Fibroblast of lung (primary cell): ENCODE measurements around the gene PDE3B. TPM values are rescaled to one million over a fixed set of nuclear protein-coding genes. Genes with fewer than 3 reads are reported as not detected.

Experiments used
- DNase-seq, 2 donors: peaks; one replicate each; pipeline versions ENCODE4 v3.0.0 to v3.0.0-alpha.2; 2010; ENCODE audit warnings: low read depth in 2 of 2
- H2AFZ ChIP-seq: 2 replicates; pipeline ENCODE4 v1.5.1; 2012; ENCODE audit warnings: low read length, control low read depth, inconsistent platforms
- H3K27ac ChIP-seq: 2 replicates; pipeline ENCODE4 v1.5.1; 2011; ENCODE audit warnings: low read length, control low read depth; ENCODE audit not compliant: insufficient read depth
- H3K27me3 ChIP-seq: 2 replicates; pipeline ENCODE4 v1.5.1; 2011; ENCODE audit warnings: mild to moderate bottlenecking, low read length; ENCODE audit not compliant: control insufficient read depth, insufficient read depth
- H3K36me3 ChIP-seq: 2 replicates; pipeline ENCODE4 v1.5.1; 2011; ENCODE audit warnings: low read length; ENCODE audit not compliant: control insufficient read depth, insufficient read depth
- H3K4me1 ChIP-seq: 2 replicates; pipeline ENCODE4 v1.5.1; 2011; ENCODE audit warnings: low read length; ENCODE audit not compliant: control insufficient read depth, insufficient read depth; ENCODE audit errors: extremely low read depth
- H3K4me2 ChIP-seq: 2 replicates; pipeline ENCODE4 v1.5.1; 2011; ENCODE audit warnings: low read length, control low read depth; ENCODE audit not compliant: insufficient read depth; ENCODE audit errors: extremely low read depth
- H3K4me3 ChIP-seq, 4 experiments: fragments of 200-600 bp in 1 of 4; sonication (generic) in 1 of 4; replicated peaks in 1 of 4; 2 replicates each; pipeline ENCODE4 v1.5.1; 2011 to 2016; ENCODE audit warnings: low read length in 4 of 4, low read depth in 3 of 4, mild to moderate bottlenecking in 3 of 4, control low read depth in 2 of 4, inconsistent platforms in 1 of 4, mixed read lengths in 1 of 4; ENCODE audit not compliant: insufficient read depth in 1 of 4; ENCODE audit errors: control extremely low read depth in 1 of 4
- H3K79me2 ChIP-seq: 2 replicates; pipeline ENCODE4 v1.5.1; 2012; ENCODE audit warnings: mild to moderate bottlenecking, low read length, inconsistent platforms; ENCODE audit not compliant: control insufficient read depth, insufficient read depth
- H3K9ac ChIP-seq: 2 replicates; pipeline ENCODE4 v1.5.1; 2011; ENCODE audit warnings: mild to moderate bottlenecking, low read length, control low read depth; ENCODE audit not compliant: insufficient read depth
- H3K9me3 ChIP-seq: 2 replicates; pipeline ENCODE4 v1.5.1; 2012; ENCODE audit warnings: low read depth, low read length; ENCODE audit not compliant: control insufficient read depth, insufficient read depth
- H4K20me1 ChIP-seq: 2 replicates; pipeline ENCODE4 v1.5.1; 2011; ENCODE audit warnings: low read length; ENCODE audit not compliant: control insufficient read depth, insufficient read depth; ENCODE audit errors: extremely low read depth
- CTCF ChIP-seq, 2 donors: IDR thresholded peaks in 1 of 2; conservative IDR thresholded peaks in 1 of 2; 1 replicate in 1 of 2; 2 replicates in 1 of 2; pipeline ENCODE4 v1.5.1; 2011 to 2012; ENCODE audit warnings: low read length in 2 of 2, control low read depth in 1 of 2, inconsistent platforms in 1 of 2, low read depth in 1 of 2, mild to moderate bottlenecking in 1 of 2
- EZH2 ChIP-seq: IDR thresholded peaks from 2 replicates; pipeline ENCODE4 v1.5.1; 2012; ENCODE audit warnings: low read length, control low read depth, mild to moderate bottlenecking; ENCODE audit errors: missing control alignments
- polyA plus RNA-seq, 2 donors: library from polyadenylated mRNA; depleted of rRNA in 1 of 2; stranded (reverse) in 1 of 2; unstranded in 1 of 2; fragments of >200 nt; gene quantifications; 2 replicates each; pipeline ENCODE4 v1.2.1, GENCODE V29; 2011 to 2012; ENCODE audit warnings: missing spikeins in 1 of 2
- total RNA-seq: library from RNA; depleted of rRNA; stranded (reverse); fragments of >200 nt; gene quantifications from 2 replicates; pipeline ENCODE4 v1.2.1, GENCODE V29; 2014

The PDE3B gene
- total and polyA plus RNA-seq, 2 donors (not counting 1 experiment from before 2014, with no cell fraction given) = 0.43 to 11.2 TPM

- no peaks in the 10 kb centered on the region for H3K27me3 ChIP-seq
- no peaks in the 10 kb centered on the region for H3K4me1 ChIP-seq
- no peak overlapping the region for H3K4me2 ChIP-seq
- no peak overlapping the region for H3K27ac ChIP-seq
- TF ChIP-seq CTCF (conservative IDR thresholded peaks at IDR 0.05 in 1 of 2, IDR thresholded peaks at IDR 0.05 in 1 of 2; ENCODE audit: low read depth in 1 of 2, low read length in 2 of 2) (no peak), EZH2 (no peak)
- no peak overlapping the region for H2AFZ ChIP-seq
- no peak overlapping the region for H3K9ac ChIP-seq
- H4K20me1 ChIP-seq = no peaks in the 10 kb centered on the region
- H3K4me3 ChIP-seq = no peak overlapping the region
- no peaks in the 10 kb centered on the region for H3K9me3 ChIP-seq
- no peaks in the 10 kb centered on the region for H3K36me3 ChIP-seq
- H3K79me2 ChIP-seq = no peaks in the 10 kb centered on the region
- DNase-seq = no peak
Observed at GRCh38 chr11:14855890-14856289, 212.3 kb downstream of the PDE3B start.

GRCh38 chr11:14857621-14858020 lies 214.0 kb downstream of the PDE3B start:
- H3K4me1 ChIP-seq = no peaks in the 10 kb centered on the region
- no peak overlapping the region for H3K27ac ChIP-seq
- H3K36me3 ChIP-seq = no peaks in the 10 kb centered on the region
- H4K20me1 ChIP-seq = no peaks in the 10 kb centered on the region
- no peak overlapping the region for H3K9ac ChIP-seq
- no peak for TF ChIP-seq EZH2
- no peak for TF ChIP-seq CTCF (conservative IDR thresholded peaks at IDR 0.05 in 1 of 2, IDR thresholded peaks at IDR 0.05 in 1 of 2; ENCODE audit: low read depth in 1 of 2, low read length in 2 of 2)
- no peak overlapping the region for H3K4me2 ChIP-seq
- H2AFZ ChIP-seq = no peak overlapping the region
- H3K9me3 ChIP-seq = no peaks in the 10 kb centered on the region
- no peak for DNase-seq
- no peak overlapping the region for H3K4me3 ChIP-seq
- no peaks in the 10 kb centered on the region for H3K27me3 ChIP-seq
- H3K79me2 ChIP-seq = no peaks in the 10 kb centered on the region

GRCh38 chr11:14858404-14858803 lies 214.8 kb downstream of the PDE3B start:
- no peaks in the 10 kb centered on the region for H3K9me3 ChIP-seq
- DNase-seq = no peak
- TF ChIP-seq EZH2 = no peak
- TF ChIP-seq CTCF (conservative IDR thresholded peaks at IDR 0.05 in 1 of 2, IDR thresholded peaks at IDR 0.05 in 1 of 2; ENCODE audit: low read depth in 1 of 2, low read length in 2 of 2) = no peak

More at GRCh38 chr11:14858404-14858803, 214.8 kb downstream of the PDE3B start:
- Histone ChIP-seq H3K9ac (no peak overlapping the region), H2AFZ (no peak overlapping the region), H3K27ac (no peak overlapping the region), H3K4me1 (no peaks in the 10 kb centered on the region), H3K79me2 (no peaks in the 10 kb centered on the region), H3K4me3 (no peak overlapping the region), H3K4me2 (no peak overlapping the region), H3K27me3 (no peaks in the 10 kb centered on the region), H3K36me3 (no peaks in the 10 kb centered on the region), H4K20me1 (no peaks in the 10 kb centered on the region)
